Chondrocyte (in vitro differentiated cells): ENCODE results near the gene MYO15B. TPM values are rescaled to one million over a fixed set of nuclear protein-coding genes. Genes with fewer than 3 reads are reported as not detected.

Source experiments
- DNase-seq: peaks from one replicate; pipeline ENCODE4 v3.0.0; 2021; ENCODE audit warnings: mixed read lengths, low spot score
- H3K27ac Mint-ChIP-seq: one replicate; pipeline ENCODE4 v1.8.0; 2021; ENCODE audit warnings: mild to moderate bottlenecking, moderate library complexity, mixed read lengths; ENCODE audit not compliant: unreplicated experiment
- H3K27me3 Mint-ChIP-seq: 2 replicates; pipeline ENCODE4 v1.8.0; 2021; ENCODE audit warnings: low read depth, mixed read lengths
- H3K36me3 Mint-ChIP-seq: 2 replicates; pipeline ENCODE4 v1.8.0; 2021; ENCODE audit warnings: low read depth, mixed read lengths
- H3K4me1 Mint-ChIP-seq: 2 replicates; pipeline ENCODE4 v1.8.0; 2021; ENCODE audit warnings: low read depth, mild to moderate bottlenecking, mixed read lengths
- H3K4me3 Mint-ChIP-seq: one replicate; pipeline ENCODE4 v1.8.0; 2021; ENCODE audit warnings: mild to moderate bottlenecking, moderate library complexity, mixed read lengths; ENCODE audit not compliant: unreplicated experiment
- H3K9me3 Mint-ChIP-seq: 2 replicates; pipeline ENCODE4 v1.8.0; 2021; ENCODE audit warnings: low read depth, mixed read lengths
- total RNA-seq: library from RNA; stranded (reverse); gene quantifications from 3 replicates; pipeline ENCODE4 v1.2.1, GENCODE V29; 2021
- TF ChIP-seq, protein P1 (sequence below): fragments of 200-600 bp; sonication (generic); IDR thresholded peaks from 2 replicates; pipeline ENCODE4 v1.5.0; 2021; ENCODE audit warnings: antibody characterized with exemption, mild to moderate bottlenecking, moderate library complexity

The MYO15B gene
- total RNA-seq, 1 donor from 2014 or later, result 16.0 TPM

DNA sequence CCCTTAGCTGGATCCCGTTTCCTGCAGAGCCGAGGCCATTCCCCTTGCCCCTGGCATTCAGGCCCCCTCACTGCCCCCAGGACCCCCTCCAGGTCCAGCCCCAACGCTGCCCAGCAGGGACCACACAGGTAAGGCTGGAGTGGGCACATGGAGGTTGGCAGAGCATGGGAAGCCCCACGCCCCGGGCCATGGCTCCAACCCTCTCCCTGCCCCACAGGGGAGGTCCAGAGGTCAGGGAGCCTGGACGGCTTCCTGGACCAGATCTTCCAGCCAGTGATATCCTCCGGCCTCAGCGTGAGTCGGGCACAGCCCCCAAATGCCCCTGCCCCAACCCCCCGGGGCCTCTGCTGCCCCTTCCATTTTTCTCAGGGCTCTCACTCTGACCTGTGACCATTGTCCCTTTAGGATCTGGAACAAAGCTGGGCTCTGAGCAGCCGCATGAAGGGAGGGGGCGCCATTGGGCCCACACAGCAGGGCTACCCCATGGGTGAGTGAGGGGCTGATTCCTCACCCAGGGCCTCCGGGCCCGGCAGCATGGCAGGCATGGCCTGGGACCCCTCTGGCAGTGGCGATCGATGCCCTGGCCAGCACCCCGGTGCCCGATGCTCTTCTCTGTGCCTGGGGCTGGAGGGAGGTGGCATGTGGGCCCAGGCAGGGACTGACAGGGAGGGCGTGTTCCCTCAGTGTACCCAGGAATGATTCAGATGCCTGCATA is 27.1 kb downstream of the MYO15B start:
- H3K27me3 Mint-ChIP-seq, result no peaks in the 10 kb centered on the region
- TF ChIP-seq, protein P1, sequence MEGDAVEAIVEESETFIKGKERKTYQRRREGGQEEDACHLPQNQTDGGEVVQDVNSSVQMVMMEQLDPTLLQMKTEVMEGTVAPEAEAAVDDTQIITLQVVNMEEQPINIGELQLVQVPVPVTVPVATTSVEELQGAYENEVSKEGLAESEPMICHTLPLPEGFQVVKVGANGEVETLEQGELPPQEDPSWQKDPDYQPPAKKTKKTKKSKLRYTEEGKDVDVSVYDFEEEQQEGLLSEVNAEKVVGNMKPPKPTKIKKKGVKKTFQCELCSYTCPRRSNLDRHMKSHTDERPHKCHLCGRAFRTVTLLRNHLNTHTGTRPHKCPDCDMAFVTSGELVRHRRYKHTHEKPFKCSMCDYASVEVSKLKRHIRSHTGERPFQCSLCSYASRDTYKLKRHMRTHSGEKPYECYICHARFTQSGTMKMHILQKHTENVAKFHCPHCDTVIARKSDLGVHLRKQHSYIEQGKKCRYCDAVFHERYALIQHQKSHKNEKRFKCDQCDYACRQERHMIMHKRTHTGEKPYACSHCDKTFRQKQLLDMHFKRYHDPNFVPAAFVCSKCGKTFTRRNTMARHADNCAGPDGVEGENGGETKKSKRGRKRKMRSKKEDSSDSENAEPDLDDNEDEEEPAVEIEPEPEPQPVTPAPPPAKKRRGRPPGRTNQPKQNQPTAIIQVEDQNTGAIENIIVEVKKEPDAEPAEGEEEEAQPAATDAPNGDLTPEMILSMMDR, result no peak
- DNase-seq, result no peak
- no peak overlapping the region for H3K4me3 Mint-ChIP-seq
- H3K36me3 Mint-ChIP-seq, result no peaks in the 10 kb centered on the region
- H3K27ac Mint-ChIP-seq, result no peak overlapping the region
- no peaks in the 10 kb centered on the region for H3K9me3 Mint-ChIP-seq
- no peaks in the 10 kb centered on the region for H3K4me1 Mint-ChIP-seq

DNA sequence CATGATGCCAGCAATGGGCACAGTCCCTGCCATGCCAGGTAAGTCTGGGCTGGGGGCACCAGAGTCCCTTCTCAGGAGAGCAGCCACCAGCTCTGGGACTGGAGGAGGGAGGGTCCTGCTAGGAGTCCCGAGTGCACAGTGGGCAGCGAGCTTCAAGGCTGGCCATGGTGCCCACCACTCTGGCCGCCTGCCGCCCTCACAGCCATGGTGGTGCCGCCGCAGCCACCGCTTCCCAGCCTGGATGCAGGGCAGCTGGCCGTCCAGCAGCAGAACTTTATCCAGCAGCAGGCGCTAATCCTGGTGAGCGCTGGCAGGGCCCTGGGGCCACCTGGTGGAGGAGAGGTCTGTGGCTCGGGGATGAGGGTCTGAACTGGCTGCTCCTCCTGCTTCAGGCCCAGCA is 27.7 kb downstream of the MYO15B start:
- Mint-ChIP-seq H3K36me3 (no peaks in the 10 kb centered on the region), H3K4me3 (no peak overlapping the region), H3K27ac (no peak overlapping the region), H3K27me3 (no peaks in the 10 kb centered on the region), H3K4me1 (no peaks in the 10 kb centered on the region), H3K9me3 (no peaks in the 10 kb centered on the region)
- no peak for DNase-seq
- TF ChIP-seq, protein P1, result no peak

DNA sequence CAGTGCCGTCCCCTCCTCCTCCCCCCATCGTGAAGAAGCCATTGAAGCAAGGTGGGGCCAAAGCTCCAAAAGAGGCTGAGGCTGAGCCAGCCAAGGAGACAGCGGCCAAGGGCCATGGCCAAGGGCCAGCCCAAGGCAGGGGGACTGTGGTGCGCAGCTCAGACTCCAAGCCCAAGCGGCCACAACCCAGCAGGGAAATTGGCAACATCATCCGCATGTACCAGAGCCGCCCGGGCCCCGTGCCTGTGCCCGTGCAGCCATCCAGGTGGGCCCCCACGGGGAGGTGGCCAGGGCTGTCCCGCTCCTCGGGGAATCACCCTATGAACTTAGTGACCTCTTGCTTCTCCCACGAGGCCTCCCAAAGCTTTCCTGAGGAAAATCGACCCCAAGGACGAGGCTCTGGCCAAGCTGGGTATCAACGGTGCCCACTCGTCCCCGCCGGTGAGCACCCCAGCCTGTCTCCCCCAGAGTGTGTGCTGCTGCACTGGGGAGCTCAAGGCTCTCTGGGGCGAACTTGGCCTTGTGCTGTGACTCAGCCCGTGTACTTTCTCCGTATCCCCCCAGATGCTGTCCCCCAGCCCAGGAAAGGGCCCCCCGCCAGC is 29.0 kb downstream of the MYO15B start:
- DNase-seq, result no peak
- Mint-ChIP-seq H3K9me3 (no peaks in the 10 kb centered on the region), H3K36me3 (no peaks in the 10 kb centered on the region), H3K27me3 (no peaks in the 10 kb centered on the region), H3K27ac (no peak overlapping the region), H3K4me3 (no peak overlapping the region), H3K4me1 (no peaks in the 10 kb centered on the region)
- TF ChIP-seq, protein P1, result no peak

DNA sequence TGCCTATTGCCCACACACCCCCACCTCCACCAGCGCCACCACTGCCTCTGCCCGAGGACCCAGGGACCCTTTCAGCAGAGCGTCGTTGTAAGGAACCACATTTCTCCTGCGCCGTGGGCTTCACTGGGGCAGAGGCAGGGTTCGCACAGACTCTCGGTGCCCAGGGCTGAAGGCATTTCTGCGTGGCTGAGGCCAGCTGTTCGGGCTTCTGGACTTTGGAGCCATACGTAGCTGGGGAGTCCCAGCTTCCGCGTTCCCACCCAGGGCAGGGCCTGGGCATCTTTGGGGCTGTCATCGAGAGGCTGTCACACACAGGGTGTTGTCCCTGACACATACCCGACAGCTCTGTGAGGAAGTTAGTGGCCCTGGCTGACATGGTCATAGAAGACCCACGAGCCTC is 29.6 kb downstream of the MYO15B start:
- H3K4me3 Mint-ChIP-seq, result no peak overlapping the region
- no peak for DNase-seq
- H3K36me3 Mint-ChIP-seq, result no peaks in the 10 kb centered on the region
- no peaks in the 10 kb centered on the region for H3K27me3 Mint-ChIP-seq
- no peaks in the 10 kb centered on the region for H3K4me1 Mint-ChIP-seq
- H3K27ac Mint-ChIP-seq, result no peak overlapping the region
- no peaks in the 10 kb centered on the region for H3K9me3 Mint-ChIP-seq
- TF ChIP-seq, protein P1, result no peak

DNA sequence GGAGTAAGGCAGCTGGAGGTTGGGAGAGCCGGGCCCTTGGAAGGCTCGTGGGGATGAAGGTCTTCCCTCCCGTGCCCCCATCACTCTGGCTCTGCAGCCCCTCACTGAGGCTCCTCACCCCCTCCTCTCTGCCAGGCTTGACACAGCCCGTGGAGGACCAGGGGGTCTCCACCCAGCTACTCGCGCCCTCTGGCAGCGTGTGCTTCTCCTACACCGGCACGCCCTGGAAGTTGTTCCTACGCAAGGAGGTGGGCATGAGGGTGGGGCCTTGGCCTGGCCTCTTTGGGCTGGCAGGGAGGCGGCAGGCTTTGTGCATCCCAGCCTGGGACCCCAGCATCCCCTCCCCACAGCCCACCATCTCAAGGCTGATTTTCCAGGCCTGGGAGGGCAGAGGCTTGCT is 30.1 kb downstream of the MYO15B start:
- no peaks in the 10 kb centered on the region for H3K27me3 Mint-ChIP-seq
- DNase-seq, result no peak
- H3K4me1 Mint-ChIP-seq, result no peaks in the 10 kb centered on the region
- H3K36me3 Mint-ChIP-seq, result no peaks in the 10 kb centered on the region
- no peak overlapping the region for H3K4me3 Mint-ChIP-seq
- no peaks in the 10 kb centered on the region for H3K9me3 Mint-ChIP-seq
- TF ChIP-seq, protein P1, result no peak
- H3K27ac Mint-ChIP-seq, result no peak overlapping the region
